Stimulated activated CD8-positive, alpha-beta memory T cell treated with anti-CD3 and anti-CD28 coated beads, Interleukin-4, amount 100 ng/mL, for 48 hours (primary cell): ENCODE data around the gene SMAP1.

Source experiments
- DNase-seq: peaks from one replicate; pipeline ENCODE4 v3.0.0-alpha.2; 2020

Gene SMAP1

GRCh38 chr6:70844301-70844700 is 176.6 kb downstream of the SMAP1 start:
- no peak for DNase-seq

GRCh38 chr6:70846207-70846835 is 178.6 kb downstream of the SMAP1 start:
- DNase-seq: no peak

- DNase-seq: no peak
These were observed 179.7 kb downstream of the SMAP1 start for GRCh38 chr6:70847106-70848084.

GRCh38 chr6:70849348-70850069 is 181.8 kb downstream of the SMAP1 start:
- DNase-seq: no peak

GRCh38 chr6:70852667-70853246 is 185.1 kb downstream of the SMAP1 start:
- DNase-seq: no peak

- DNase-seq: no peak
These were observed 189.8 kb downstream of the SMAP1 start for GRCh38 chr6:70857387-70858077.

- no peak for DNase-seq
These were observed 192.4 kb downstream of the SMAP1 start for GRCh38 chr6:70860045-70860444.

GRCh38 chr6:70860920-70861319 is 193.2 kb downstream of the SMAP1 start:
- DNase-seq: no peak

GRCh38 chr6:70863343-70863742 is 195.7 kb downstream of the SMAP1 start:
- DNase-seq: no peak

- DNase-seq: no peak
These were observed 196.7 kb downstream of the SMAP1 start for GRCh38 chr6:70864401-70864800.

GRCh38 chr6:70872469-70872868 is 204.8 kb downstream of the SMAP1 start:
- DNase-seq: no peak

GRCh38 chr6:70874181-70874913 is 206.7 kb downstream of the SMAP1 start:
- DNase-seq: no peak

- no peak for DNase-seq
These were observed 211.8 kb downstream of the SMAP1 start for GRCh38 chr6:70879496-70879895.

- peak; percentile 70 for DNase-seq
These were observed 216.6 kb downstream of the SMAP1 start for GRCh38 chr6:70884074-70884983.

GRCh38 chr6:70886071-70886470 is 218.4 kb downstream of the SMAP1 start:
- no peak for DNase-seq

- DNase-seq: no peak
These were observed 219.0 kb downstream of the SMAP1 start for GRCh38 chr6:70886661-70887060.

- DNase-seq: no peak
These were observed 221.6 kb downstream of the SMAP1 start for GRCh38 chr6:70889270-70889669.

GRCh38 chr6:70894001-70894400 is 226.3 kb downstream of the SMAP1 start:
- DNase-seq: no peak

- no peak for DNase-seq
These were observed 232.4 kb downstream of the SMAP1 start for GRCh38 chr6:70900047-70900446.

- no peak for DNase-seq
These were observed 233.6 kb downstream of the SMAP1 start for GRCh38 chr6:70901324-70901723.
